ENCODE data around the gene SLK. TPM values are rescaled to one million over a fixed set of nuclear protein-coding genes. Genes with fewer than 3 reads are reported as not detected.

Gene SLK
- total and polyA plus RNA-seq, 2 of the 4 experiments (the other 2 are of a cell fraction): 8.1 to 21.5 TPM

GRCh38 chr10:104005172-104005863, 38.4 kb downstream of the SLK start:
- H3K4ac ChIP-seq (ENCODE audit: low read depth, low read length): no peak overlapping the region
- no peak overlapping the region for H3K9ac ChIP-seq (ENCODE audit: low read depth, low read length)
- intact Hi-C loops (cut with micrococcal nuclease): no loop called here
- no peak overlapping the region for H3K23ac ChIP-seq (ENCODE audit: low read depth, low read length)
- CTCF ChIA-PET: interaction anchor here (0.9 to 1.7 kb wide), 2 partner anchors 16 to 22 kb away, joined by 3 to 5 read pairs; no protein-coding TSS in a partner anchor
- H2BK20ac ChIP-seq (ENCODE audit: low read depth, low read length): no peak overlapping the region
- no peak overlapping the region for H3K4me2 ChIP-seq (ENCODE audit: low read depth, low read length)
- no peak overlapping the region for H3K14ac ChIP-seq (replicated peaks; ENCODE audit: low read depth, low read length)
- H4K91ac ChIP-seq (ENCODE audit: insufficient read depth, low read depth, low read length): no peak overlapping the region
- H4K8ac ChIP-seq (ENCODE audit: low read depth in 2 of 2, low read length in 2 of 2): no peak overlapping the region
- H4K20me1 ChIP-seq (ENCODE audit: insufficient read depth, low read length): no peaks in the 10 kb centered on the region
- WGBS, 2 experiments (ENCODE audit: extremely low coverage in 2 of 2, insufficient read length in 1 of 2): no CpG with 5 or more reads among the region's 8 CpGs
- no peak for DNase-seq
- ATAC-seq (ENCODE audit: low read depth): no peak
- no peak overlapping the region for H2AK9ac ChIP-seq (replicated peaks; ENCODE audit: low read depth, low read length, poor library complexity)
- H2AFZ ChIP-seq (replicated peaks; ENCODE audit: low read length, poor library complexity): no peak overlapping the region
- in situ Hi-C loops (cut with MboI; ENCODE audit: low sequenced_read_pairs): loop anchor here (25.0 kb wide), 1 partner anchor 293 kb away; no protein-coding TSS in a partner anchor
- POLR2A ChIA-PET (ENCODE audit: unreplicated experiment): no interaction called here
- no peak overlapping the region for H4K5ac ChIP-seq (ENCODE audit: low read depth, low read length)
- H2BK120ac ChIP-seq (ENCODE audit: low read depth, low read length): no peak overlapping the region
- no TSS peak for BruUV-seq (replicated peaks)
- H3K56ac ChIP-seq (ENCODE audit: extremely low read depth, insufficient read depth, low read length): no peak overlapping the region
- dilution Hi-C loops (cut with HindIII; ENCODE audit: low sequenced_read_pairs, unreplicated experiment): no loop called here
- no peak overlapping the region for H3K4me3 ChIP-seq (ENCODE audit: insufficient read depth, low read depth, low read length)
- peaks cover 9% of the 10 kb centered on the region for H3K36me3 ChIP-seq (ENCODE audit: control insufficient read depth, insufficient read depth, low read length)
- no peak overlapping the region for H2BK15ac ChIP-seq (ENCODE audit: low read depth, low read length)
- H3K27ac ChIP-seq (ENCODE audit: insufficient read depth, low read length): no peak overlapping the region
- no peak overlapping the region for H2AK5ac ChIP-seq (ENCODE audit: low read depth, low read length)
- peaks cover 3 to 4% of the 10 kb centered on the region in 2 experiments; a peak in 2 of 4 replicates for H3K79me1 ChIP-seq (ENCODE audit: low read depth in 1 of 2, low read length in 2 of 2)
- no peak overlapping the region for H3K18ac ChIP-seq (ENCODE audit: low read depth, low read length)
- H3K4me1 ChIP-seq (ENCODE audit: control insufficient read depth, insufficient read depth, low read length): no peaks in the 10 kb centered on the region
- H2BK5ac ChIP-seq (ENCODE audit: low read depth, low read length, poor library complexity, severe bottlenecking): no peak overlapping the region
- TF ChIP-seq RCOR1 (IDR thresholded peaks at IDR 0.05; ENCODE audit: insufficient replicate concordance, low read length): no peak
- TF ChIP-seq CTCF (conservative IDR thresholded peaks at IDR 0.05; ENCODE audit: low read depth, low read length): no peak
- no peak for TF ChIP-seq FOS (IDR thresholded peaks at IDR 0.05; ENCODE audit: low read depth, low read length)
- TF ChIP-seq MAZ (IDR thresholded peaks at IDR 0.05; ENCODE audit: borderline replicate concordance, low read depth, low read length): no peak
- no peaks in the 10 kb centered on the region for H3K9me1 ChIP-seq (ENCODE audit: insufficient read depth, low read length)
- no peaks in the 10 kb centered on the region for H3K27me3 ChIP-seq (ENCODE audit: control insufficient read depth, insufficient read depth, low read length)
- no peaks in the 10 kb centered on the region for H3K9me3 ChIP-seq (ENCODE audit: control insufficient read depth, insufficient read depth, low read length)

Measured in IMR-90 (cell line).